ENCODE results near the gene MLLT10. TPM values are rescaled to one million over a fixed set of nuclear protein-coding genes. Genes with fewer than 3 reads are reported as not detected.

MLLT10 gene
- total and polyA plus RNA-seq, 10 of the 15 experiments (the other 5 are each of a cell fraction or from before 2014, with no cell fraction given) = 8.7 to 61.1 (median 28.5) TPM

- TF ChIP-seq CREM (IDR thresholded peaks at IDR 0.05; ENCODE audit: low read depth) (no peak), USF1 (IDR thresholded peaks at IDR 0.05; ENCODE audit: borderline replicate concordance, extremely low read length, insufficient read depth, low read depth, low read length) (no peak)
Measured at GRCh38 chr10:21751341-21752310, 217.6 kb downstream of the MLLT10 start (continued).

GRCh38 chr10:21753497-21754270 is 219.7 kb downstream of the MLLT10 start:
- ChIA-PET SMC1A (ENCODE audit: uncharacterized antibody, unreplicated experiment) (no interaction called here), CTCF (no interaction called here), RAD21 (ENCODE audit: unreplicated experiment) (no interaction called here), POLR2A (no interaction called here)
- no TSS peak for BruUV-seq (replicated peaks)
- no peak for DNase-seq (ENCODE audit: low read depth, low spot score)
- H3K4me1 ChIP-seq (ENCODE audit: control insufficient read depth, insufficient read depth, low read length) = no peaks in the 10 kb centered on the region
- WGBS (ENCODE audit: insufficient coverage, insufficient replicate concordance, low lambda C conversion rate, missing lambda C conversion rate) = 92% methylated on average over 13 of the region's 18 CpGs
- H3K79me2 ChIP-seq (ENCODE audit: control insufficient read depth, insufficient read depth, low read length) = no peaks in the 10 kb centered on the region
- H3K4me3 ChIP-seq = no peak overlapping the region
- no peaks in the 10 kb centered on the region for H3K27me3 ChIP-seq (replicated peaks in 1 of 2; ENCODE audit: control insufficient read depth in 2 of 2, insufficient read depth in 2 of 2, low read length in 1 of 2)
- H3K36me3 ChIP-seq (ENCODE audit: control insufficient read depth in 2 of 2, insufficient read depth in 2 of 2, low read length in 1 of 2) = no peaks in the 10 kb centered on the region; a peak in 2 of 4 replicates
- H3K27ac ChIP-seq (ENCODE audit: control insufficient read depth, insufficient read depth) = no peak overlapping the region
- no peaks in the 10 kb centered on the region for H4K20me1 ChIP-seq (ENCODE audit: control insufficient read depth, insufficient read depth)
- no peak overlapping the region for H2AFZ ChIP-seq (ENCODE audit: control insufficient read depth, low read depth, low read length)
- FAIRE-seq = no peak
- H3K9me3 ChIP-seq (replicated peaks; ENCODE audit: control insufficient read depth, insufficient read depth, low read length) = no peaks in the 10 kb centered on the region
- in situ Hi-C loops (cut with MboI) (no loop called here), intact Hi-C loops (cut with micrococcal nuclease; ENCODE audit: unreplicated experiment) (no loop called here)
- ATAC-seq = no peak
- H3K9ac ChIP-seq (ENCODE audit: control insufficient read depth, insufficient read depth, low read length) = no peak overlapping the region
- no peak overlapping the region for H3K4me2 ChIP-seq (ENCODE audit: control insufficient read depth, insufficient read depth)
- TF ChIP-seq NFIC (IDR thresholded peaks at IDR 0.05; ENCODE audit: low read depth, low read length) (no peak), CEBPZ (IDR thresholded peaks at IDR 0.05; ENCODE audit: low read depth, low read length) (no peak)

Data from GM12878 (cell line).